HL-60/S4 (cell line): Measurements from ENCODE around the gene PSMD12.
"Not testable (repeated sequence)": the region's sequence is repeated elsewhere in the genome, so short reads cannot be mapped to it uniquely, and the experiment has no call there.

Source experiments
- in situ Hi-C: fragments of 300-500 bp; cut with MboI; formaldehyde crosslinking; loops from 2 replicates; pipeline ENCODE4 v1.14.3; 2022; ENCODE audit warnings: low sequenced_read_pairs

PSMD12 gene

DNA sequence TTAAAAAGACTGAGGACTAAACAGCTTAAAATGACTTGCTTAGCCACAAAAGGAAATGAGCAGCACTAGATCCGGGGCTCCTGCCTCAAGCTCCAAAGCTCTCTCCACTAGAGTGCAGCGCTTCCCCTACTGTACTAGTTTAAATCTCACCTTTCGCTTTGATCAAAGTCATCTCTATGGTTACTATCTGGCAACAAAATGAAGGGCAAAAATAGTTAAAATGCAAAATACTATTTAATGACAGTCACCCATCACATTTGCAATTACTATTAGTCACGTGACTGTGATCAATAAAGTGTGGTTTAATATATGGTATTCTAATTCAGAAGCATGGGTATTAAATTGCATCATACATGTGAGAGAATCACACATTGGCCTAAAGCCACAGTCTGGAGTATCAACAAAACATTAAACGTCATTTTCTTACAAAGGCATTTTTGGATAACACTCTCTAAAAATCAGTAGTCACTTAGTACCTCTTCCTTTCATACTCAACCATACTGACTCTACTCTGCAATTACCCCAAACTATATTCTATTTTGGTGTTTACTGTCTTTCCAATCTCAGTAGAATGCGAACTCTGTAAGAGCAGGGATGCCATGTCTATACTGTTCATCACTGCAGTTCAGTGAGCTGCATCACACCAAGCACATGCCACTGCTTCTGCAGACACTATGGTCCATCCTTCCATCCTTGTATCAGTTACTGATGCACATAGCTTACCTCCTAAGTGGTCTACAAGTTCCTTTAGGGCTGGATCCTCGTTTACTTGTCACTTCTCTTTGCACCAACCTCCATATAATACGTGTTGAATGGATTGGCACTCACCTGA lies 6.2 kb downstream of the PSMD12 start:
- in situ Hi-C loops, result loop anchor here (10.0 kb wide), 1 partner anchor 355 kb away; the partner anchor contains the start of gene NOL11

DNA sequence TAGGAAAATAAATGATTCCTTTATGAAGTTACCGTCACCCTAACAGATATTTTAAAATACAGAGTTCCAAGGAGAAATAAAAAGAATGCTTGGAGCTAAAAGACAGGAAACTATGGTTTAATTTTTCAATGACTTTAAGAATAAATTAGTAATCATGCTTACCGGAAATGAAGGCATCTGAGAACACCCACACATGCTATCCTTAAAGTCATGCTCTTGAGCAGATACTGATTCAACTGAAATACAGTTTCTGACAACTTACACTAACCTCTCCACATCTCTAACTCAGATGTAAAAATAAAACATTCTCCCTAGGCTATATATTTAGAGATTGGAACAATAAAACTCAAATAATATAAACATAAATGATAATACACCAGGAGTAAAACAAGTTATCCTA lies 7.8 kb downstream of the PSMD12 start:
- in situ Hi-C loops, result no loop called here

DNA sequence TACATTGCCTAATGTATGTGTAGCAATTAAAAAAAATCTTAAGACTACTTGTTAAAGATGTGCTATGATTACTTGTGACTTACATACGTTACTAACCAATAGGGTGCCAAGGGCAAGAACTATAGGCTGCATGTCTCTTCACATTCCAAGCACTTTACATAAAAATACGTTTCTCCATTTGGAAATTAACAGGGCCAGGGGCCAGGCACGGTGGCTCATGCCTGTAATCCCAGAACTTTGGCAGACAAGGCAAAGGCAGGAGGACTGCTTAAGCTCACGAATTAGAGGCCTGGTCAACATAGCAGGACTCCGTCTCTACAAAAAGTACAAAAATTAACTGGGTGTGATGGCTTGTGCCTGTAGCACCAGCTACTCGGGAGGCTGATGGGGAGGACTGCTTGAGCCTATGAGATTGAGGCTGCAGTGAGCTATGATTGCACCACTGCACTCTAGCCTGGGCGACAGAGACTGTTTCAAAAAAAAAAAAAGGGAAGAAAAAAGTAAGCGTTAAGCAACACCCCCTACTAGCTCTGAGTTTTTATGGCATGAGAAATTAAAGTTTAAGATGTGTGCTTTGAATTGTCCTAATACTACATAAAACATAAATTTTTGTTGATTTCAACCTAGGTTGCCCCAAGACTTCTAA lies 12.3 kb downstream of the PSMD12 start:
- in situ Hi-C loops, result no loop called here

DNA sequence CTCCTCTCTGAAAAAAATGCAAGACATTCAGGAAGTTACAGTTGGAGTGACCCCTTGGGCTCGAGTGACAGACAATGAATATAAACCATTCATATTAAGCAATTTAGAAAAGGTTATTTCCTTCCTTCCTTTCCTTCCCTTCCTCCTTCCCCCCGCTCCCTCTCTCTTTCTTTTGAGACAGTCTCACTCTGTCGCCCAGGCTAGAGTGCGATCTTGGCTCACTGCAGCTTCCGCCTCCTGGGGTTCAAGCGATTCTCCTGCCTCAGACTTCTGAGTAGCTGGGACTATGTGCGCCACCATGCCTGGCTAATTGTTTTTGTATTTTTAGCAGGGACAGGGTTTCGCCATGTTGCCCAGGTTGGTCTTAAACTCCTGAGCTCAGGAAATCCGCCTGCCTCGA lies 13.2 kb downstream of the PSMD12 start:
- in situ Hi-C loops, result no loop called here

DNA sequence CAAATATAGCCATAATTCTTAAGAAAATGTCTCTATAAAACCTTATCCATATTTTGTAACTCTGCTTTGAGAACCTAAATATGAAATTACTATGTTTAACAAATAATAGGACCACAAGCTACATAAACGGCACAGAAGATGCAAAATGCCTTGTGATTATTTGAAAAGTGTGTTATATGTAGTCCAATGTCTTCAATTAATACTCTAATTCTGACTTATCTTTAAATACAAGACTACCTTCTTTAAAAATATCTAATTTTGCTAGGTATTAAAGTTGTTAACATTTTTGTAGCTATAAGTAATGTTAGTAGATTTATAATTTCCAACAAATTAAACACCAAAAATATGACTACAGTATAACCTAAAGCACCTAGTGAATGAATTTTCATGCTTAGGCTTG lies 17.0 kb downstream of the PSMD12 start:
- in situ Hi-C loops, result no loop called here

DNA sequence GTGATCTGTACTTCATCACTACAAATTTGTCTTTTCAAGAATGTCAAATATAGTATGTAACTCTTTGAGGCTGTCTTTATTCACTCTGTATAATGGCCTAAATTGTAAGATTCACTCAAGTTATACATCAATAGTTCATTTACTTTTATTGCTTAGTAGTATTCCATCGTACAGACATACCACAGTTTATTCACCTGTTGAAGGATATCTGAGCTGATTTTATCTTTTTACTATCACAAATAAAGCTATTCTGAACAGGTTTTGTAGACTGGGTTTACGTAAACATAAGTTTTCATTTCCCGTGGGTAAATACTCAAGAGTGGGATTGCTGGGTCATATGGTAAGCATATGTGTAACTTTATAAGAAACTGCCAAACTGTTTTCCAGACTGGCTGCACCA lies 18.6 kb downstream of the PSMD12 start:
- in situ Hi-C loops, result no loop called here

DNA sequence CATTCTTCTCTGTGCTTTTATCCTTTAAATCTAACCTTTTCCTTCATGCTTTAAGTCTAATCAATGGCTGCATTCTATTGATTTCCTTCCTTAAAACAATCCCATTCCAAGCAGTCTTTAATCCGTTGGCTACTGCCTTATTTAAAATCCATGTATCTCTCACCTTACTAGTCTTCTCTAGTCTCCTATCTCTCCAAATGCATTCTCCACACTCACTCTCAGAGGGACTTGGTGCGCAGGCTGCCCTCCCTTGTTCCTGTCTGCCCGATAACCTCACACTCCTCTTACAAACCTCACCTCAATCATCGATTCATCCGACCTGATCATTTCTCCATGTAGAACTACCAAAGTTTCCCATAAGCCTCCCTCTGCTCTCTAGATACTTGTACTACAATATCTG lies 23.1 kb downstream of the PSMD12 start:
- in situ Hi-C loops, result no loop called here

DNA sequence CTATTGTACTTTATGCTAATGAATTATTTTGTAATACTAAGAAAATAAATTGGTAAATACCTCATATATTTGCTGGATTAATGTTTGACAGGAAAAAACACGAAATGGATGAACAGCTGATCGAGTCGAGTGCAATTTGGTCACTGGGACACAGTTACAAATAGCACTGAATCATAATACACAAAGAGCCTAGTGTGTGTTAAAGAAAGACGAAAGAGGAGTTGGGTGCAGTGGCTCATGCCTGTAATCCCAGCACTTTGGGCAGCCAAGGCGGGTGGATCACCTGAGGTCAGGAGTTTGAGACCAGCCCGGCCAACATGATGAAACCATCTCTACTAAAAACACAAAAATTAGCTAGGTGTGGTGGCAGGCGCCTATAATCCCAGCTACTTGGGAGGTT lies 28.0 kb downstream of the PSMD12 start:
- in situ Hi-C loops, result not testable (repeated sequence)

DNA sequence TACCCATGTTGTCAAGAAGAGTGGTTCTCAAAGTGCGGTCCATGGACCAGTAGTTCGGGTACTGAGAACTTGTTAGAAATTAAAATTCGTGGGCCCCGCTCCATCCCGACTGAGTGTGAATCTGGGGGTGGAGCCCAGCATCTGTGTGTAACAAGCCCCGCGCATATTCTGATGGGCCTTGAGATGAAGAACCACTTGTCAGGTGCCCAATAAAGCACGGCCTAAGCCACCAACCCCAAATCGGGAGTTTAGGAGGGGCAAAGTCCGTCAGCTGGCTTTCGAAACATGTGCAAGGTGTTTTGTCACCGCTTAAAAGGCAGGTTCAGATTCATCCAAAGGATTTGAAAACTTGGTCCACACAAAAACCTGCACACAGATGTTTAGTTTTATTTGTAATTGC lies 29.5 kb downstream of the PSMD12 start:
- in situ Hi-C loops, result no loop called here

DNA sequence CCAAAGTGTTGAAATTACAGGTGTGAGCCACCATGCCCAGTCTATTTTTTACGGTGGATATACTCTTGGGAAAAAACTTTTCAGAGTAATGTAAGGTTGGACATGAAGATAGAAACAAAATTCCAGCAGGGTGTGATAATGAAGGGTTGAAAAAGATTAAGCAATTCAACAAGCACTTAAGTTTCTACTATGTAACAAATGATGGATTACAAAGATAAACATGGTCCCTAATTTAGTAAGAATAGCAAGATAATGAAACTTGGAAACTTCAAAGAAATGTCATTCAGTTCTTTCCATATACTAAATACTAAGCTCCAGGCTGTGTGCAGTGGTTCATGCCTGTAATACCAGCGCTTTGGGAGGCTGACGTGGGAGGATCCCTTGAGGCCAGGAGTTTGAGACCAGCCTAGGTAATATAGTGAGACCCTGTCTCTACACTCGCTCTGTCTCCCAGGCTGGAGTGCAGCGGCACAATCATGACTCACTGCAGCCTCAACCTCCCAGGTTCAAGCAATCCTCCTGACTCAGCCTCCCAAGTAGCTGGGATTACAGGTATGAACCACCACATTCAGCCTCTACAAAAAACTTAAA lies 31.0 kb downstream of the PSMD12 start:
- in situ Hi-C loops, result no loop called here

DNA sequence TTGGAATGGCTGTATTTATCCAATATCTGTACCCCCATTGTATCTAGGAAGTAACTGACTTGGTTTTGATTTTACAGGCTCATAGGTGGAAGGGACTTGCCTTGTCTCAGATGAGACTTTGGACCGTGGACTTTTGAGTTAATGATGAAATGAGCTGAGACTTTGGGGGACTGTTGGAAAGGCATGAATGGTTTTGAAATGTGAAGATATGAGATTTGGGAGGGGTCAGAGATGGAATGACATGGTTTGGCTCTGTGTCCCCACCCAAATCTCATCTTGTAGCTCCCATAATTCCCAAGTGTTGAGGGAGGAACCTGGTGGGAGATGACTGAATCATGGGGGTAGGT lies 34.2 kb downstream of the PSMD12 start:
- in situ Hi-C loops, result not testable (repeated sequence)

DNA sequence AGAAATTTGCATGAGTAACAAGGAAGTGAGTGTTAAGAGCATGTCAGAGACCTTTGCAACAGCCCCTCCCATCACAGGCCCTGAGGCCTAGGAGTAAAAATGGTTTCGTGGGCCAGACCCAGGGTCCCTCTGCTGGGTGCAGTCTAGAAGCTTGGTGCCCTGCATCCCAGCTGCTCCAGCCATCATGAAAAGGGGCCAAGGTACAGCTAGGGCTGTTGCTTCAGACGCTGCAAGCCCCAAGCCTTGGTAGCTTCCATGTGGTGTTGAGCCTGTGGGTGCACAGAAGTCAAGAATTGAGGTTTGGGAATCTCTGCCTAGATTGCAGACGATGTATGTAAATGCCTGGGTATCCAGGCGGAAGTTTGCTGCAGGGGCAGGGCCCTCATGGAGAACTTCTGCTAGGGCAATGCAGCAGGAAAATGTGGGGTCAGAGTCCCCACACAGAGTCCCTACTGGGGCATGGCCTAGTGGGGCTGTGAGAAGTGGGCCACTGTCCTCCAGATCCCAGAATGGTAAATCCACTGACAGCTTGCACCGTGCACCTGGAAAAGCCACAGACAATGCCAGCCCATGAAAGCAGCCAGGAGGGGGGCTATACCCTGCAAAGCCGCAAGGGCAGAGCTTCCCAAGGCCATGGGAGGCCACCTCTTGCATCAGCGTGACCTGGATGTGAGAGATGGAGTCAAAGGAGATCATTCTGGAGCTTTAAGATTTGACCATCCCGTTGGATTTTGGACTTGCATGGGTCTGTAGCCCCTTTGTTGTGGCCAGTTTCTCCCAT lies 34.8 kb downstream of the PSMD12 start:
- in situ Hi-C loops, result not testable (repeated sequence)

DNA sequence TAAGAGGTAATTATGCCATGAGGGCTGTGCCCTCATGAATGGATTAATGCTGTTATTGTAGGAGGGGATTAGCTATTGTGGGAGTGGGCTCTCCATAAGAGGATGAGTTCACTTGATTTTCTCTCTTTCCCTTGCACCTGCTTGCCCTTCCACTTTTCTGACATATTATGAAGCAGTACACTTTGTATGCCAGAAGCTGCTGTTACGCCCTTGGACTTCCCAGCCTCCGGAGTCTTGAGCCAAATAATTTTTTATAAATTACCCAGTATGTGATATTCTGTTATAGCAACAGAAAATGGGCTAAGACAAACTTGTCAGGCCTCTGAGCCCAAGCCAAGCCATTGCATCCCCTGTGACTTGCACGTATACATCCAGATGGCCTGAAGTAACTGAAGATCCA lies 38.4 kb downstream of the PSMD12 start:
- in situ Hi-C loops, result no loop called here

DNA sequence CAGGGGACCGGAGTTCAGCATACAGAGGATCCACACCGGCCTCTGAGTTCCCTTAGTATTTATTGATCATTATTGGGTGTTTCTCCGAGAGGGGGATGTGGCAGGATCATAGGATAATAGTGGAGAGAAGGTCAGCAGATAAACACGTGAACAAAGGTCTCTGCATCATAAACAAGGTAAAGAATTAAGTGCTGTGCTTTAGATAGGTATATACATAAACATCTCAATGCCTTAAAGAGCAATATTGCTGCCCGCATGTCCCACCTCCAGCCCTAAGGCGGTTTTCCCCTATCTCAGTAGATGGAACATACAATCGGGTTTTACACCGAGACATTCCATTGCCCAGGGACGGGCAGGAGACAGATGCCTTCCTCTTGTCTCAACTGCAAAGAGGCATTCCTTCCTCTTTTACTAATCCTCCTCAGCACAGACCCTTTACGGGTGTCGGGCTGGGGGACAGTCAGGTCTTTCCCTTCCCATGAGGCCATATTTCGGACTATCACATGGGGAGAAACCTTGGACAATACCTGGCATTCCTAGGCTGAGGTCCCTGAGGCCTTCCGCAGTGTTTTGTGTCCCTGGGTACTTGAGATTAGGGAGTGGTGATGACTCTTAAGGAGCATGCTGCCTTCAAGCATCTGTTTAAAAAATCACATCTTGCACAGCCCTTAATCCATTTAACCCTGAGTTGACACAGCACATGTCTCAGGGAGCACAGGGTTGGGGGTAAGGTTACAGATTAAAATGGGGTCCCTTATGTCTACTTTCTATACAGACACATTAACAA lies 39.2 kb downstream of the PSMD12 start:
- in situ Hi-C loops, result not testable (repeated sequence)

DNA sequence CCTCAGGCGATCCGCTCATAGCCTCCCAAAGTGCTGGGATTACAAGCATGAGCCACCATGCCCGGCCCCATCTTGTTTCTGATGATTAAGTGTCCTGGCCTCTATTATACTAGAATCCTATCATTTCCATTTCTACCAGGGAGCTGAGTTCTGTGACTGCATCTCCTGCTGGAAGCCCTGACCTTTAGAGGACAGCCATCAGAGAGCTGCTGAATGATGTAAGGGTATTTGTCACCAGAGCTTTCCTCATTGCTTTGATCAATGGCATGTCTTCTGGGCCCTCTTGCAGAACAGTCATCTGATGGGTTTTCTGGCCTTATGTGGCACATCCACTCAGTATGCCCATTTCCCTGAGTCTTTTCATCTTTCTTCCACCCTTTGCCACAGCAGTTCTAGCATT lies 39.9 kb downstream of the PSMD12 start:
- in situ Hi-C loops, result no loop called here

DNA sequence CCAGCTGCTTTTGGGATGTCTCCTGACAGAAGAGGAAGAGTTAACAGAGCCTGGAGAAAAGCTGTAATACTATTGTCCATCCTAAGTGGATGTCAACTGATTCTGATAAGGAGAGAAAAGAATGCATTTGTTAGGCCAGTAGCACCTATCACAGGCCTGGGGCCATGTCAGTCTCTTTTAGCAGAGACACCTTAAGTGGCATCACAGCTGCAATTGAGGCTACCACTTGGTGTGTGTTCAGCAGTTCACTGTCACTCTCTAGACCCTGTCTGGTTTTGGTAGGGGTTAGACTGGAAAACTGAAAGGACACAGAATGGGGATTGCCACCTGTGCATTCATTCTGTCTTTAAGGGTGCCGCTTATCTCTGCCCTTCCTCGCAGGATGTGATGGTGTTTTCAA lies 42.0 kb downstream of the PSMD12 start:
- in situ Hi-C loops, result no loop called here

DNA sequence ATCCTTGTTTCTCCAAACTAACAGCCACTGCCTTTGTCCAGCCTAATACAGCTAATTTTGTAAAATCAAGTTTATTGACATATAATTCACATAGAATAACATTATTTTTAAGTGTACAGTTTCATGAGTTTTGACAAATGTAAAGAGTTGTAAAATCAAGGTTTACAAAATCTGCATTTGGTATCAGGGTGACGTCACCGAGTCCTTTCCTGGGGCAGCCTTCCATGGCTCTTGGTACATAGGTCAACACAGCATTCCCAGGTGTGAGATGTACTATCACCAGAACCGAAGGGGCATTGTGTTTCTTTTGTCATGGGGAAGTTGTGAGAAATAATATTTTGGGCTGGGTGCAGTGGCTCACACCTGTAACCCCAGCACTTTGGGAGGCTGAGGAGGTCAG lies 42.9 kb downstream of the PSMD12 start:
- in situ Hi-C loops, result no loop called here

DNA sequence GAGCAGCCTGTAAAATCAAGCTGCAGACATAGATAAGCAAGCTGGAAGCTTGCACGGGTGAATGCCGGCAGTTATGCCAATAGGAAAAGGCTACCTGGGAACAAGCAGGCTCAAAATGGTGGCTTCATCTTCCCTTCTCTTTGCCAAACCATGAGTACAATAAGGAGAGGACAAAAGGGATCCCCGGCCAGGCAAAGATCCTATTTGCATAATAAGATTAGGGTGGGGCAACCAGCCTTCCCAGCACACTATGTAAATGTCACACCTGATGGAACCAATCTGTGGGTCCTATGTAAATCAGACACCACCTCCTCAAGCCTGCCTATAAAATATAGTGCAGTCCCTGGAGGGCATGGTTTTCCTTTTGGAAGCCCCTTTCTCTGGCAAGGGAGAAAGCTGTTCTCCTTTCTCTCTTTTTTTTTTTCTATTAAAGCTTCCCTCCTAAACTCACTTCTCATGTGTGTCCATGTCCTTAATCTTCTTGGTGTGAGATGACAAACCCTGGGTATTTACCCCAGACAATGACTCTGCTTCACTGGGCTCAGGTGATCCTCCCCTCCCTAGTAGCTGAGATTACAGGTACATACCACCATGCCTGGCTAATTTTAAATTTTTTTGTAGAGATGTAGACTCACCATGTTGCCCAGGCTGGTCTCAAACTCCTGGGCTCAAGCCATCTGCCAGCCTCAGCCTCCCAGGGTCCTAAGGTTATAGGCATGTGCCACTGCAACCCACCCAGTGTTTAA lies 44.2 kb downstream of the PSMD12 start:
- in situ Hi-C loops, result no loop called here

DNA sequence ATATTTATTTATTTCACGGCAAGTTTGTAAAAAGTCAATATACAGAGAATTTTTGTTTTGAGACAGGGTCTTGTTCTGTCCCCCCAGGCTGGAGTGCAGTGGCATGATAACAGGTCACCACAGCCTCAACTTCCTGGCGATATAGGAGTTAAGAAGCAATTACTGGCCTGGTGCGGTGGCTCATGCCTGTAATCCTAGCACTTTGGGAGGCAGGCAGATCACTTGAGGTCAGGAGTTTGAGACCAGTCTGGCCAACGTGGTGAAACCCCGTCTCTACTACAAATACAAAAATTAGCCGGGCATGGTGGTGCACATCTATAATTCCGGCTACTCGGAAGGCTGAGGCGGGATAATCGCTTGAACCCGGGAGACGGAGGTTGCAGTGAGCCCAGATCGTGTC lies 44.9 kb downstream of the PSMD12 start:
- in situ Hi-C loops, result not testable (repeated sequence)

DNA sequence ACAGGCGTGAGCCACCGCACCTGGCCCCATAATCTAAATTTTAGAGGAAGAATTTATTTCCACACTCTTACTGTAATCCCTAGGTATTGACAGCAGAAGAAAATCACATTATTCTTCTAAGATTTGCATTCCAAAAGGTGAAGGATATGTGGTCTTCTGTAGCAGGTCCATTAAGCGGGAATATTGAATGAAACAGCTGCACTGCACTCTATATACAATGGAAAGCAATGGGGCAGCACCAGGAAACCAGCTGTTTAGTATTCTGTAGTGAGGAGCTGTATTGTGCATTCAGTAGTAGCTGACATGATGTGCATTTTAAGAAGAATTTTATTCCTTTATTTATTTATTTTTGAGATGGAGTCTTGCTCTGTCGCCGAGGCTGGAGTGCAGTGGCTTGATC lies 49.6 kb downstream of the PSMD12 start:
- in situ Hi-C loops, result no loop called here
